GM18519 (cell line): ENCODE measurements around the gene ADARB2.

Experiments used
- ATAC-seq: cut with Tn5 transposase; IDR thresholded peaks from one replicate; pipeline ENCODE4 v1.9.1; 2021; ENCODE audit warnings: mild to moderate bottlenecking, moderate library complexity; ENCODE audit not compliant: unreplicated experiment, low FRiP score

The ADARB2 gene

DNA sequence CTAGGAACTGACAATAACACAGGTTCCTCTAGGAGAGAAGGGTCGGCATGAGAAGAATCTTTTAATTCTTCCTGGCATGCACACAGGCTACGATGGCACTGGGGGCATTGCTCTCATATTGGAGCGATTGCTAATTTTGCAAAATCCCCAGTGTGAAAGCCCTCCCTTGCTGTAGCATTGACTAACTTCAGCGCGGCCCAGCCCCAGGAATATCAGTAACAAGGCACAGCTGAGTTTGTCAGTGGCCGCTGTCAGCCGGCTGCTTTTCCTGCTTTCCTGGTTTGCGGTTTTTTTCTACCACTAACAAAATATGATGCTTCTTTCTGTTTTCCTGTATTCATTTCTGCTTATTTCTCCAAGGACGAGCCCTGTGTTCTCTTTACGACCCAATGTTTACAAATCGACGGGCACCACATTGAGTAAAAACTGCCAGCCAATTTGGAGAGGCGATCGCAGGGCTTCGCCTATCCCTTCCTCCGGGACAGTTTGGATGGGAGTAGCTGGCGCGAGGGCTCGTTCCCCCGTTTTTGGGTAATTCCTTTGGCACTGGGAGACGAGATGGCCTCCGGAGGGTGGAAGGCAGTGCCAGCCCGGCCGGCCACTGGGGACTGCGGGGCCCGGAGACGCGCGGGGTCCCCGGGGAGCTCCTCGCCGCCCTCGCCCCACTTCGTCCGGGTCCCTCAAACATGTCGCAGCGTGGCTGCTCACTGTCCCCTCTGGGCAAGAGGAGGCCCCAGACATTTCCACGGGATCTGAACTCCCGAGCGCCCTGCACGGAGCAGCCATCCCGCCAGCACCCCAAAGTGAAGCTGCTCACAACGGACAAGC, 967 bp downstream of the ADARB2 start:
- no peak for ATAC-seq

DNA sequence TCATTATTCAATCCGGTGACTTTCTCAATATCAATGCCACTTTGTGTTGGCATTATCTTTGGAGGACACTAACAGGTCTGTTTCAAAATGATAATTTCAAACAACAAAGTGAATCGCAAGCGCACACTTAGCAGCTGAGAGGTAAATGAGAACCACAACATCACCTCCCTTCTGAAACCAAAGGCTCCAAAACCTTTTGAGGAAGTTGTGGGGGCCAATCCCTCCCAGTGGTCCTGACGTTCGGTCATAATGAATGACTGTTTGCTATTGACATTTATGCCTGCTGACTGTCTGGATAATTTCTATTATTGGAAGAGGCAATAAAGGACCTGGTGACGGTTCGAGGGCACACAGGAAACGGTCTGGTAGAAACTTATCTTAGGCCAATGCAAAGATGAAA, 1.8 kb downstream of the ADARB2 start:
- ATAC-seq: no peak

DNA sequence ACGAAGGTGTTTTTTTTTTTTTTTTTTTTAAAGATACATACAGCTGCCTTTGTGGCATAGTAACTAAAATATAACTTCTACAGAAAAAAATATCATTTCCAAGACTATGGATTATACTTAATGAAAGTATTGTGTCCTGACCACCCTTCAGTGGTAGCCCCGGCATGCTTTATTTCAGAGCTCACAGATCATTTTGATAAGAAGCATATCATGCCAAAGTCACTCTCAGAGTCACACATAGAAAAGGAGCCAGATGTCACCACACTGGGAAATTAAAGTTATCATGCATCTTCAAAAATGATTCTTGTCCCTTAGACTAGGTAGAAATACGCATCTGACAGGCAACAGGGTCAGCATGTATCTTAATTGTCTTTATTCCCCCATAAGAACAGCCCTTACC, 3.0 kb downstream of the ADARB2 start:
- ATAC-seq: no peak

DNA sequence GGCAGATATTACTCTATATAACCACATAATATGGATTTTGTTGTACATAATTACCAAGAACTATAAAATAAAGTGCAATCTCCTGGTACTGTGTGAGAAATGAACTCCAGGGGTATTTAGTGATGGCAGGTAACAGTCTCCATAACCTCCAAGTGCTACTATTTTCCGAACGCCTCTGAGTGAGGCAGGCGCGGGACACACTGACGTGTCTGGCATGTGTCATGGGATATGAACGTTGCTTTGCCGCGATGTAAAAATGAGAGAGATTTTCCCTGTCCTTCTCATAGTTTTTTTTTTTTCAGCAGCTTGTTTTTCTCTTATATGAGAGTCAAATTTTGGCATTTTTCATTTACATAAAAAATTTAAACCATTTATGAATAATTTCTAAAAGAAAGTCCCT, 3.6 kb downstream of the ADARB2 start:
- no peak for ATAC-seq

DNA sequence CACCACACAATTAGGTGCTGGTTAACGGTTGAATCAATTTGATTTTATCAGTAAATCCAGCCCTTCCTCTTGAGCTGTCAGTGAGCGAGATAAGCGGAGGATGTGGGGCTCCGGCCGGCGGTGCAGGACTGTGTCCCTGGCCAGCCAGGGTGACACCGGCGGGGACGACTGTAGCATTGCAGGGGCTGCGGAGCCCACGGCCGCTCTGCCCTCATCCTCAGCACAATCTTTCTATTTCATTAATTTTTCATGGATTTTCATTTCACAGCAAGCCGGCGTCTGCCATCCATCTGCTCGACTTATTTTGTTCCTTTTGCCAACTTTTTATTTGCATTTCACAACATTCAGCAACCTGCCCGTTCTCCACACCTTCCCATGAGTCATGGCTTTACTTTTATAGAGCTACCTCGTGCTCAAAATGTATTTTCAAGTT, 4.7 kb downstream of the ADARB2 start:
- ATAC-seq: no peak

DNA sequence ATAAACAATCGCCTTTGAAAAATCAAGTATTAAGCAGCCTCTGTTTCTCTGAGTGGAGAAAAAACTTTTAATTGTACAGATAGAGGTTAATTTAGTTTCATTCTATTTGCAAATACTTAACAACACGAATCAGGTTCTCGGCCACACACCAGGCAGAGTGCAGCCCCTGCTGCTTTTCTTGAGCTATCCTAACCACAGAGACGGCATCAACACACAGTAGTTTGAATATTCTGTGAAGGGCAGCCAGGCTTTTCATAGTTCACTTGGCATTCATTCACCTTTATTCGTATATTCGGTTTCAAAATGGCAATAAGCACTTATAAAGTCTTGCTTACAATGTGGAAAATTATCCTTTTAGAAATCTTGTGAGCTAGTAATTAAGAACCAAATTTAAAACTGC, 5.7 kb downstream of the ADARB2 start:
- no peak for ATAC-seq

DNA sequence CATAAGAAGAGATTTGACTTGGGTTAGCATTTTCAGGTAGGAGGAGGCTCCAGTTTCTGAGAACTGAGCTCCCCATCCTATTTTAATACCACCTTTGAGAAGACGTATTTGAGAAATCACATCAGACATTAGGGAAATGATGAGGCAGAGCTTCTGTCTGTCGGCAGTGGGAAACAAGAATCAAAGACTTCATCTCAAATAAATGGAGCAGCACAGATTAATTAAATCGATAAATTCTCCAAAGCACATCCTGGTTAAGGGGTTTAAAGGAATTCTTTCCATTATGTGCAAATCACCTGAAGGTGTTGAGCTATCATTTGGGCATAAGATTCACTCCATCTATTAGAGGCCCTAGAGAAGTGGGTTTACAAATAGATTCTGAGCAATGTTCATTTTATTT, 7.6 kb downstream of the ADARB2 start:
- no peak for ATAC-seq

DNA sequence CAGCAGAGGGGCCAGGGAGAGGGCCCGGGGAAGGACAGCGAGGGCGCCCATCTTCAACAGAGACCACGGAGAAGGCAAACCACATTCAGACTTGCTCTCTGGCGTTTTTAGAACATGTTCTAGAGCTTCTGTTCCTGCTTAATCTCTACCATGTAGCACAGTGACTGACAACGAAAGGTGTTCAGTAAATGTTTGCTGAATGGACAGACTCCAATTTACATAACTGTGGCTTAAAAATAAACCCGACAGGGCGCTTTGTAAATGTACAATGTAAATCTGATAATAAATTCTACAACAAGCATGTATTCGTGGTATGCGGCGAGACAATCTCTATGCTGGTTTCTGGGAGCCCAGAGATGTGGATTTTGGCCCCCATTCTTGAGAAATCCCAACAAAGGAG, 10.5 kb downstream of the ADARB2 start:
- no peak for ATAC-seq

DNA sequence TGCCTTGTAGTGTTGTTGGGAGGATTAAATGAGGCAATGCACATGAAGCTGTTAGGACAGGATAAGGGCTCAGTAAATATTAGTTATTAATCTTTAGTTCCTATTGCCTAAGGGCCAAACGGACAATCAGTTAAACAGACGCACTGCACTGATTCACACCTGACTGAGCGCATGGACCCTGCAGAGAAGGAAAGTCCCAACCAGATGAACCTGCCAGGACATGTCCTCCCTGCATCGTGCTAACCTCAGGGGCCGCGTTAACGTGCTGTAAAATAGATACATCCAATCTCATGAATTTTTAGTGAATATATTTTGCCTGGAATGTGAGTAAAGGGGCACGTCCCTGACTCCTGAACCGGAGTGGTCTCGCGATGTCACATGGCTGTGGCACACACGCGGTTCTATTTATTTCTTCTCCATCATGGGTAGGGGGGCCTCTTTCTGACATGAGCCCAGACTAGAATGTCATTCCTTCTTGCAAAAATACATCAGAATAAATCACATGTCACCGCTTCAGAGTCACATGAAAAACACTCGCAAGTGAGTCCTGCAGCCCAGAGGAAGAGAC, 12.3 kb downstream of the ADARB2 start:
- ATAC-seq: no peak

DNA sequence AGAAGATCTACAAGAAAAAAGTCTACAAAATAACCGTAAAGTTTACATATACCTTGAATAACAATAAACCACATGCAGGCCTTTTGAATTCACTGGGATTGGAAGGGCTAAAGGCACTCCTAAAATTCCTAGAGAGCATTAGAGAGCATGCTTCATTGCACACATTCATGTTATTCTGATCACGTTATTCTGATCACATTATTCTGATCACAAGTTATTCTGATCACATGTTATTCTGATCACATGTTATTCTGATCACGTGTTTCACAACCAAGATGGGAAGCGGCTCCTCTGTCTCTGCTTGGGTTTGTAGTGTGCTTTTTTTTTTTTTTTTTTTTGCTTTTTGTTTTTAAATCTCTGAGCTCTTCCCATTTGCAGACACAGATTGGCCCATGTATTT, 20.5 kb downstream of the ADARB2 start:
- ATAC-seq: no peak

DNA sequence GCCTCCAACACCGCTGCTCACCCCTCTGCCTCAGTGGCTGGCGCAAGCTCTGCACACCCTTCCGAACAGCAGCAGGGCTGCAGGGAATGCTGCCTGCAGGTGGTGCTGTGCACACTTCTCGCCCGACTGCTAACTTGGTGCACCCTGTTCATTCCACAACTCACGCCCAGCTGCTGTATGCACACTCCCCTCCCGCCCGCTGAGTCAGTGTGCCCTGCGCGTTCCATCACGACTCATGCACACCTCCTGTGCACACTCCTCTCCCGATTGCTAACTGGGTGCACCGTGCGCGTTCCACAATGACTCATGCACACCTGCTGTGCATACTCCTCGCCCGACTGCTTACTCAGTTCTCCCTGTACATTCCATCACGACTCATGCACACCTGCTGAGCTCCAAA, 21.5 kb downstream of the ADARB2 start:
- no peak for ATAC-seq

DNA sequence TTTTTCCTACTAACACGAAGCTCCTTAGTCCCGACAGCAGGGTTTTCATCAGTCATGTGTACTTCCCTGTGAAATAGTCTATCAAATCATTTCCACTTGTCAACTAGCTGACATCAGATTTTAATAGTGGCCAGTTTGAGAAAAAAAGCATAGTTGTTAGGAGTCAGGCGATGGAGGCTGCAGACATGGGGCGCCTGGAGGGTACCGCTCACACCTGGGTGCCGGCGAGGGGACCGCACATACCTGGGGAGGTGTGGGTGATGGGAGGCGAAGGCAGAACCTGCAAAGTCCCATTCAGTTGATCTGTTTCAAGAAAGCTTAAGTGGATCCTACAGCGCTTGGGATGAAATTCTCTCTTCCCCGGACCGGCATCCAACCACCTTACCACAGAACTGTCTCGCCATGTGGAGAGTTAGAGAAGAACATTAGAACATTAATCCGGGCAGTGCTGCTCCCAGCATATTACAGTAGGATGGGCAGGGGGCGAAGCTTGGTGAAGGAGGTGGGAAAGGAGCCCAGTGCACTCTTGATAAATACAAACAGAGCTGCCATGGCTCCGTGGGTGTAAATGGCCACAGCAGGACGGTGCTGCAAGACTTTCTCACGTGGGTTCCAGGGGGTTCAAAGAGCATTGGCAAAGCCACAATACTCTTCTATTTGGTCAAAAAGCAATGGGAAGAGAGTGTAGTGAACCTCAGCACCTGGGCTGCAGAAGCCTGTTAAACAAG, 24.2 kb downstream of the ADARB2 start:
- ATAC-seq: no peak

DNA sequence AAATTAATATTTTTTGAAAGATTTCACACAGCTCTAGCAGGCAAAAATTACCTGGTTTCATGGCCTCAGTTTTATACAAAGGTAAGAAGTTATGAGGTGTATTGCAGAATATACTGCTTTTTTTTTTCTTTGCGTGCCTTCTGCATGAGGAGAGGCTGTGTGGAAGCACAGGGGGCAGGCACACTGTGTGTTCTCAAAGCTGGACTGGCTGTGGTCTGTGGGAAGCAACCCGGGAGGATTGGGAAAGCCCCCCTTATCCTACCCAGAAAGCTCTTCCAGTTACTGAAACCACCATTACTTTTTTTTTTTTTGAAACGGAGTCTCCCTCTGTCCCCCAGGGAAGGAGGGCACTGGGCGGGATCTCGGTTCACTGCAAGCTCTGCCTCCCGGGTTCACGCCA, 25.0 kb downstream of the ADARB2 start:
- ATAC-seq: no peak

DNA sequence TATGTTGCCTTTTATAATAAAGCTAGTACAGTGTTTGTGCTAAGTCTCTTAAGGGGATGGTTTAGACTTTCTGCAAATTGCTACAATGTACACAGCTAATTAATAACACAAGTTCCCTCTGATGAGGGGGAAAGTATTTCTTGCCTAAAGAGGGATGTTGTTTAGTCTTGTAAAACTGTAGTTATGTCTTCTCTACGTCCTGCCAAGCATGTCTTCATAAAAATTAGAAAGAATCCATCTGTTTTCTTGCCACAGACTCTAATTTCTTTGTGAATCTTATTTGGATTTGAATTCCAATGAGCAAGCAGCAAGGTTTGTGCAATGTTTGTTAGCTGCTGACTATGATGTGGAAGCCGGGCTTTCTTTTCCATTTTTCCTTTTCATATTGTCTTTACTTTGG, 28.2 kb downstream of the ADARB2 start:
- no peak for ATAC-seq

DNA sequence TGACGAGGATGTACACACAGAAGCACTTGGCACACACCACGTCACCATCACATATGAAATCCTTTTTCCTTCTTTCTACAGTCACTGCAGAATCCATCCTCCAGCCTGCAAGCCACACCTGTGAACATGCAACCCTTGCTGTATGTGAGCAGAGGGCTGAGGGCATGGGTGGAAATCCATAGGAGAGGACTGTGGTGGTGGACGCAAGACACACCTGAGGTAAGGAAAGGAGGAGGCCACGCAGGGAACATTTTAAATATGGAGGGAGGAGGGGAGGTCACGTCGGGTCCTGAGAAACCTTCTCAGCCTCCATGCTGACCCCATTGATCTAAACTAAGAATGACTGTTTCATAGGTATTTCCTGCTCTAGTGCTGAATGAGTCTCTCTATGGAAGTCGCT, 28.6 kb downstream of the ADARB2 start:
- ATAC-seq: no peak

DNA sequence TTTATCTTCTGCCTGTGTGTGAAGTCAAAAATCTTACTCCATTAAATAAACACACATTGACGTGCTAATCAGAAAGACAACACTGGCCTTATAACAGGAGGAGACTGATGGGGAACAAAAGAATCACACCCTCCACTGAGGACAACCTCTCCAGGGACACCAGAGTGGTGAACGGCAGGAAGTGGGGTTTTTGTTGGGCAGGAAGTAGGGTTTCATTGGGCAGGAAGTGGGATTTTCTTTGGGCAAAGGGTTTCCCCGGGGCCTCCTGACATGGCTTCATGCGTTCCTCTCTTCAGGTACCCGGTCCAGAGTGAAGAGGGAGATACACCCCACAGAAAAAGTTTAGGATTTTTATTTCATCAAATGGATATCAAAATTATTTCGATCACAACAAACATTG, 30.6 kb downstream of the ADARB2 start:
- no peak for ATAC-seq

DNA sequence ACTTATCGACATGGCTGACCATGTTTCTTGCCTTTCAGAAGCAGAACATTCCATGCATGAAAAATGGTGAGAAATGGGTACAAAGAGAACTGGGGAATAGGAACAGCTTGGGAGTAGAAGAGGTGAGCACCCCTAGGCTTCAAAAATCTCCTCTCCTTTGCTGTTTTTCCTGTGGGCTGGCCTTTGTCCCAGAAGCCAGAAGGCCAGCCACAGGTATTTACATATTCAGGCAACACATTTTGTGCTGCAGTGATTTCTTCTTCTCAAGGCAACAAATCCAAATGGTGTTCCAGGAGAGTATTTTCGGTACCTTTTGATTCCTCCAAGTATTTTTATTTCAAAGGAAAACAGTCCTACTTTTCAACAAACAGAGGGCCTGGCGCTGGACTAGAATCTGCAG, 31.1 kb downstream of the ADARB2 start:
- no peak for ATAC-seq

DNA sequence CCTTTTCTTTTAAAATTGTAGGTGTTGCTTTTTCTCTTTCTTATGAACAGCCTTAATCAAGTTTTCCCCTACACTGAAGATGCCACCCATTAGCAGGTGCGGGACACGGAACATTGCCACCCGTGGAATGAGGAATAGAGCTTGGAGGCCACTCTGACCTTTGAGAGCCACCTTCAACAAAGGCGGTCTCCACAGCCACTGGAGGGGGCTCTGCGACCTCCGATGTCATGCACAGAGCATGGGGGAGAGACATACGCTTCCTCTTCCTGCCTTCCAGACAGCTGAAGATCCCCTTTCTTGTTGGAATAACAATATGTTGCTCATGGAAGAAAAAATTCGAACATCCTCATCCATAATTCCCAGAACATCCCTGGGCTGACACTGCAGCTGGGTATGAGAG, 39.1 kb downstream of the ADARB2 start:
- no peak for ATAC-seq

DNA sequence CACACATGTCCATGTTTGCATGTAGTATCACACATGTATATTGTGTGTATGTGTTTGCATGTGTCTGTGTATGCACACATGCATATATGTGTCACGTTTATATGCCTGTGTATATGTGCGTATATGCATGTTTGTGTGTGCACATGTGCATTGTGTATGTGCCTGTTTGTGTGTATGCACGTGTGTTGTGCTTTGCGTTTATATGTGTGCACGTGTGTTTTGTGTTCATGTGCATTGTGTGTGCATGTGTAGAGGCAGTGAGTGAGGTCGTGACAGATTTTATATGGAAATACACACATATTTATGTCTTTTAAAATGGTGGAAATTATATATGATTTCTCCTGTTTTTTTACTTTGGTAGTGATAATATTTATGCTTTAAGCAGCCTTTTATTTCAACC, 41.2 kb downstream of the ADARB2 start:
- no peak for ATAC-seq

DNA sequence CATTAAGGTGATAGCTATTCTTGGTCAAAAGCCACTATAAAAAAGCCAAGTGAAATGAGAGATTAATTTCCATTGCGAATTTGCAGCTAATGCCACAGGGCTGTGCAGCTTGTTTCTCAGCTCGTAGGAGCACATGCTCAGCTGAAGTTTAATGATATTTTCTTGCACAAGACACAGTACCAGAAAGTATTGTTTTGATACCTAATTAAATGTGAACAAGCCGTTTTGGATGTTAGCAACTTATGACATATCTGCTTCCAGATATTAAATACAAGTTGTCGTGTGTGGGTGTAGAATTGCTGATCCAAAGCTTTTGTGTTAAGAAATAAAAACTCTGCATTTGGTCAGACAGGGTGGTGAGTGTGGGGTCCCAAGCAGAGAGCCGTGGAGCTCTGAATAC, 47.2 kb downstream of the ADARB2 start:
- ATAC-seq: no peak

DNA sequence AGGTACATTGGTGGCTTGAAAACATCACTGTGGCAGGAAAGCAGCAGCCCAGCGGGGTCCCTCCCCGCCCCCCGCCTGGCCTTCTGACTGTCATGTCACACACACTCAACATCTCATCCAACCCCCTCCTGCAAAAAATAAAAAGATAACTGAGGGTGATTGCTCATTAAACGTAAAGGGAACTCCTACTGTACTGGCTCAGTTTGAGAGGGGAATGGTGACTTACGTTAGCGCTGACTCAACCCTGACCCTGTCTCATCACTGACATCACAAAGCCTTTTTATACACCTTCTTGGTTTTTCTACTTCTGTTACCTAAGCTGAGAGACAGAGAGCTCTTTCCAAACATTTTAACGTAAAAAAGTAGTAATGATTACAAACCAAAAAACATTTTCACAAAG, 48.8 kb downstream of the ADARB2 start:
- ATAC-seq: no peak

DNA sequence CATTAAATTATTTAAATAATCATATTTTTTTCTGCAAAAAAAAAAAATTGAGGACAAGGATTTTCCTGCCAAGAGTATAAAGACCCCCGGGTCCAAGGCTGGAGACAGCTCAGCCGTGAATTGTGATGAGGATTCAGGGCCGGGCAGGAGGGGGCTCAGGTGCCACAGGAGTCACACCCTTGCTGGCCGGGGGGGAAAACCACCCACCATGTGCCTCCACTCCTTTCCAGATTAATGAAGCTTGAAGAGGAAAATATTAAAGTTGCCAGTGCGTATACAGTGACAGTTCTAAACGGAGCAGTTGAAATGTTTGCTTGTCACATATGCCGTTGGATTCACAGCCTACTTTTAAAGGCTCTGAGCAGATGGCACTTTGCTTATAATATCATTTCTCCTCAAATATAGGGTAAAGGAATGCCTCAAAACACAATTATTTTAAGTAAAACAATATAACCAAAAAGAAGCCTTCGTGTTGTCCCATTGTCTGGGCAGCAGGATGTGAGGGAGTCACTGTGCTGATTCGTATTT, 49.6 kb downstream of the ADARB2 start:
- ATAC-seq: no peak
